Measurements from ENCODE around the gene CD300LG. TPM values are rescaled to one million over a fixed set of nuclear protein-coding genes. Genes with fewer than 3 reads are reported as not detected.

The CD300LG gene
- total RNA-seq, 1 donor from 2014 or later, result 5.4 TPM

DNA sequence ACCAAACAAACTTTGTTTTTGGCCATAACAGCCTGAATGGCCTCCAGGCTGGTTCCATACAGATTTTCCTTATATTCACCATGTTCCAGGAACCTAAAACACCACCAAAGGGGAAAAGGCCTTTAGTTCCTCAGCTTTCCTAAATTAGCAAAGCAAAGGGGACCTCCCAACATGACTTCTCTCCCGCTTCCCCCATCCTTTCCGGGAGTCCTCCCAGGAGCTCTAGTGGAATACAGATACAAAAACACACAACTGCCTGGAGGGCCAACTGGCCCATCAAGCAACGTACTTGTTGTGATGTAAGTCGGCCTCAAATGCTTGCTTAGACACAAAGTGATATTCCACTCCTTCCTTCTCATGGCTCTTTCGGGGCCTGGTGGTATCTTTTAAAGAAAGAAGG is 36.2 kb upstream of the CD300LG start:
- H3K4me3 Mint-ChIP-seq (ENCODE audit: unreplicated experiment), result no peak overlapping the region
- peaks cover 9% of the 10 kb centered on the region for H3K4me1 Mint-ChIP-seq (ENCODE audit: unreplicated experiment)
- DNase-seq (ENCODE audit: low spot score), result no peak
- H3K36me3 Mint-ChIP-seq (ENCODE audit: low read depth, unreplicated experiment), result peaks cover 6% of the 10 kb centered on the region
- peaks cover 2% of the 10 kb centered on the region for H3K27me3 Mint-ChIP-seq (ENCODE audit: unreplicated experiment)
- TF ChIP-seq CTCF (IDR thresholded peaks at IDR 0.05; ENCODE audit: unreplicated experiment), result no peak
- no peak overlapping the region for H3K27ac Mint-ChIP-seq (ENCODE audit: unreplicated experiment)
- H3K9me3 Mint-ChIP-seq (ENCODE audit: unreplicated experiment), result no peaks in the 10 kb centered on the region

DNA sequence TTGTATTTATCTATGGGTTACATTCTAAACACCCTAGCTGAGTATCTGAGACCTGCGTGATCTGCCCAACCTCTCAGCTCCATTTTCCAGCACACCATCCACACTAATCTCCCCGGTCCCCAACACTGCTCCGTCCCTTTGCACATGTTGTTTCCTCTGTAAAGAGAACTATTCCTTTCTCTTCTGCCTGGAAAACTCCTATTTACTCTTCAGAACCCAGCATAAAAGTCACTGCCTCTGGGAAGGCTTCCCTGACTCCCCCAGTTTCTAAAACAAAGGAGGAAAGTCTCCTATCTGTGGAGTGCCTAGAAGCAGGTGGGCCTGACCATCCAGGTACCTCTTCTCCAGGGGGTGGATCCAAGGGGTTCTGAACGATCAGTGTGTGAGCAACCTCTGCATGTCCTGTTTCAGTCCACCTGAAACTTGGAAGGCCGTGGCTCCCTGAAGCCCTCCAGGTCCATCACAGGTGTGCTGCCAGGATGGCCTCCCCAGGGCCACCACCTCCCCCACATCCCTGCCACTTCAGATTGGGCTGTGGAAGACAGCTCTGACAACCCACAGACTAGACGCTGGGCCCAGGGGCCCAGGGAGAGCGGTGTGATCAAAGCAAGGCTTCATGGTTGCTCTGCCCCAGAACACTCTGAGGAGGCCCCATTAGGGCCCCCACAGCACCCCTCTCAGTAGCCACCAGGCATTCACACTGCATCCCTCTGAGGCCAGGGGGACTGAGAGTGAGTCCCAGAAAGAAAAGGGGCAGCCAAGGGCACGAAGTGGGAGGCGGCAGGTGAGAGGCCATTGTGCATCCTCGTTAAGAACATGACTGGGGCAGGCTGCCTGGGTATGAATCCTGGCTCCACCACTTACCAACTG is 34.3 kb upstream of the CD300LG start:
- Mint-ChIP-seq H3K27me3 (ENCODE audit: unreplicated experiment) (peaks cover 2% of the 10 kb centered on the region), H3K9me3 (ENCODE audit: unreplicated experiment) (no peaks in the 10 kb centered on the region), H3K27ac (ENCODE audit: unreplicated experiment) (no peak overlapping the region), H3K4me1 (ENCODE audit: unreplicated experiment) (peaks cover 9% of the 10 kb centered on the region), H3K36me3 (ENCODE audit: low read depth, unreplicated experiment) (peaks cover 6% of the 10 kb centered on the region), H3K4me3 (ENCODE audit: unreplicated experiment) (no peak overlapping the region)
- no peak for TF ChIP-seq CTCF (IDR thresholded peaks at IDR 0.05; ENCODE audit: unreplicated experiment)
- DNase-seq (ENCODE audit: low spot score), result no peak

DNA sequence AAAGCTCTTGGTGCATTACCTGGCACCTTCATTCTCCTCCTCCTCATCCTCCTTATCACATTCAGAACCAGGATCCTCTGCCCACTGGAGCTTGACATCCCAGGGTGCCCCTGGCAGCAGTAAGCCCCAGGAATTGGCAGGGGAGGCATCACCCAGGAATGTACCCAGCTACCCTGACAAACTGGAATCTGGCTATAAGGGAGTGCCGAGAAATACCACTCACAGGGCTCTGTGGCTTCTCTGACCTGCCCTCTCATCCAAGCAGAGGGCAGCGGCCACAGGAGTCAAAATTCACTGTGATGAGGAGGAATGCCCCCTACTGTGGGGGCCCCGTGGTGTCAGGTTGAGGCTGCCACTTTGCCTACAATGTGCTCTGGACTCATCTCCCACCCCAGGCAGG is 33.6 kb upstream of the CD300LG start:
- Mint-ChIP-seq H3K27ac (ENCODE audit: unreplicated experiment) (no peak overlapping the region), H3K4me3 (ENCODE audit: unreplicated experiment) (no peak overlapping the region), H3K4me1 (ENCODE audit: unreplicated experiment) (peaks cover 9% of the 10 kb centered on the region), H3K36me3 (ENCODE audit: low read depth, unreplicated experiment) (peaks cover 6% of the 10 kb centered on the region), H3K27me3 (ENCODE audit: unreplicated experiment) (peaks cover 2% of the 10 kb centered on the region), H3K9me3 (ENCODE audit: unreplicated experiment) (no peaks in the 10 kb centered on the region)
- no peak for DNase-seq (ENCODE audit: low spot score)
- no peak for TF ChIP-seq CTCF (IDR thresholded peaks at IDR 0.05; ENCODE audit: unreplicated experiment)

- no peak overlapping the region for H3K4me3 Mint-ChIP-seq (ENCODE audit: unreplicated experiment)
- H3K27ac Mint-ChIP-seq (ENCODE audit: unreplicated experiment), result no peak overlapping the region
- H3K27me3 Mint-ChIP-seq (ENCODE audit: unreplicated experiment), result peaks cover 2% of the 10 kb centered on the region
- peaks cover 6% of the 10 kb centered on the region for H3K36me3 Mint-ChIP-seq (ENCODE audit: low read depth, unreplicated experiment)
- DNase-seq (ENCODE audit: low spot score), result no peak
- peaks cover 9% of the 10 kb centered on the region for H3K4me1 Mint-ChIP-seq (ENCODE audit: unreplicated experiment)
- no peaks in the 10 kb centered on the region for H3K9me3 Mint-ChIP-seq (ENCODE audit: unreplicated experiment)
- no peak for TF ChIP-seq CTCF (IDR thresholded peaks at IDR 0.05; ENCODE audit: unreplicated experiment)
Measured at GRCh38 chr17:43814026-43814425, 33.0 kb upstream of the CD300LG start.

- Mint-ChIP-seq H3K36me3 (ENCODE audit: low read depth, unreplicated experiment) (peaks cover 6% of the 10 kb centered on the region), H3K4me1 (ENCODE audit: unreplicated experiment) (peaks cover 13% of the 10 kb centered on the region), H3K27ac (ENCODE audit: unreplicated experiment) (no peak overlapping the region), H3K9me3 (ENCODE audit: unreplicated experiment) (no peaks in the 10 kb centered on the region), H3K4me3 (ENCODE audit: unreplicated experiment) (no peak overlapping the region), H3K27me3 (ENCODE audit: unreplicated experiment) (peaks cover 3% of the 10 kb centered on the region)
- DNase-seq (ENCODE audit: low spot score), result no peak
- no peak for TF ChIP-seq CTCF (IDR thresholded peaks at IDR 0.05; ENCODE audit: unreplicated experiment)
Measured at GRCh38 chr17:43814714-43815113, 32.3 kb upstream of the CD300LG start.

Data from endothelial cell (in vitro differentiated cells).